WTC11 (cell line): ENCODE measurements around the gene NELL1.

Experiments
- ZNF232 ChIP-seq: sonication (generic); formaldehyde crosslinking; IDR thresholded peaks from 2 replicates; pipeline ENCODE4 v1.8.0; 2022; ENCODE audit warnings: mild to moderate bottlenecking, missing genetic modification reagents
- TF ChIP-seq, protein P1 (sequence below): fragments of 200-600 bp; IDR thresholded peaks from 2 replicates; pipeline ENCODE4 v1.8.0; 2022; ENCODE audit warnings: antibody characterized with exemption

DNA sequence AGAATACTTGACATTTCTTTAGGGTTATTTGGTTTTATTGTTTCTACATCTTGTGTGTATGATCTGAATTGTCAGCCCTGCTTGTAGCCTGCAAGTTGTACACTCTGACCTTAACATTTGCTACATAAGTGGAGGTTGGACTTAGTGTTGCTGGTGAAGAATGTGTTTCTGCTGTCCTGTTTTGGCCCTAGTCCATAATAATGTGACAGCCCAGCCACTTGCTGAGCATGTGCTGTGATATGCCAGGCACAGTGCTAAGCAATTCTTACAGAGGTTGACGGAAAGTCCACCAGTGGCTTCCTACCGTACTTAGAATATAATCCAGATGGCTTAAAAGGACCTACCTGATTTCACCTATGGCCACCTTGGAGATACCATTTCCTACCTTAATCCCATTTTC is 526.6 kb downstream of the NELL1 start:
- TF ChIP-seq, protein P1, sequence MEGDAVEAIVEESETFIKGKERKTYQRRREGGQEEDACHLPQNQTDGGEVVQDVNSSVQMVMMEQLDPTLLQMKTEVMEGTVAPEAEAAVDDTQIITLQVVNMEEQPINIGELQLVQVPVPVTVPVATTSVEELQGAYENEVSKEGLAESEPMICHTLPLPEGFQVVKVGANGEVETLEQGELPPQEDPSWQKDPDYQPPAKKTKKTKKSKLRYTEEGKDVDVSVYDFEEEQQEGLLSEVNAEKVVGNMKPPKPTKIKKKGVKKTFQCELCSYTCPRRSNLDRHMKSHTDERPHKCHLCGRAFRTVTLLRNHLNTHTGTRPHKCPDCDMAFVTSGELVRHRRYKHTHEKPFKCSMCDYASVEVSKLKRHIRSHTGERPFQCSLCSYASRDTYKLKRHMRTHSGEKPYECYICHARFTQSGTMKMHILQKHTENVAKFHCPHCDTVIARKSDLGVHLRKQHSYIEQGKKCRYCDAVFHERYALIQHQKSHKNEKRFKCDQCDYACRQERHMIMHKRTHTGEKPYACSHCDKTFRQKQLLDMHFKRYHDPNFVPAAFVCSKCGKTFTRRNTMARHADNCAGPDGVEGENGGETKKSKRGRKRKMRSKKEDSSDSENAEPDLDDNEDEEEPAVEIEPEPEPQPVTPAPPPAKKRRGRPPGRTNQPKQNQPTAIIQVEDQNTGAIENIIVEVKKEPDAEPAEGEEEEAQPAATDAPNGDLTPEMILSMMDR: no peak
- TF ChIP-seq ZNF232 (CRISPR knock-in tag): no peak
